ENCODE results near the gene PPARGC1A. TPM values are rescaled to one million over a fixed set of nuclear protein-coding genes. Genes with fewer than 3 reads are reported as not detected.

PPARGC1A gene
- total and polyA plus RNA-seq, 2 of the 13 experiments (the other 11 are each of a cell fraction or from before 2014, with no cell fraction given): 20.7 to 37.3 TPM

- no peak for TF ChIP-seq TRIM22 (IDR thresholded peaks at IDR 0.05)
- TF ChIP-seq ZBTB38 (CRISPR knock-in tag; IDR thresholded peaks at IDR 0.05): no peak
- TF ChIP-seq SMYD3 (CRISPR knock-in tag; IDR thresholded peaks at IDR 0.05): no peak
These were observed 18.4 kb downstream of the PPARGC1A start (continued) for GRCh38 chr4:23871426-23871825.

GRCh38 chr4:23866450-23867075 is 23.3 kb downstream of the PPARGC1A start:
- intact Hi-C loops (cut with micrococcal nuclease; ENCODE audit: unreplicated experiment) (no loop called here), in situ Hi-C loops (cut with HindIII; ENCODE audit: extremely low pct_ligation_motif_present, low pct_unique_long_range_greater_than_20kb) (no loop called here)
- Histone ChIP-seq H3K4me3 (replicated peaks in 1 of 3; ENCODE audit: insufficient read depth in 1 of 3, low read depth in 2 of 3, low read length in 3 of 3) (no peak overlapping the region), H3K9me3 (ENCODE audit: low read length) (no peaks in the 10 kb centered on the region), H4K20me1 (ENCODE audit: insufficient read depth, low read length) (no peaks in the 10 kb centered on the region), H3K4me2 (ENCODE audit: low read depth, low read length) (no peak overlapping the region), H3K27ac (ENCODE audit: extremely low read length, insufficient read depth, low read length) (no peak overlapping the region), H2AFZ (ENCODE audit: low read length) (no peak overlapping the region), H3K27me3 (ENCODE audit: control insufficient read depth in 1 of 2, insufficient read depth in 2 of 2, low read length in 2 of 2) (no peaks in the 10 kb centered on the region), H3K36me3 (replicated peaks in 1 of 2; ENCODE audit: control insufficient read depth in 1 of 2, insufficient read depth in 2 of 2, low read length in 2 of 2) (peaks cover 2 to 18% of the 10 kb centered on the region in 2 experiments; a peak in 4 of 5 replicates), H3K9ac (ENCODE audit: insufficient read depth, low read depth, low read length) (no peak overlapping the region), H3K4me1 (ENCODE audit: insufficient read depth, low read length) (peaks cover 97% of the 10 kb centered on the region), H3K79me2 (ENCODE audit: insufficient read depth, low read length) (peaks cover 67% of the 10 kb centered on the region)
- no peak for FAIRE-seq
- WGBS (ENCODE audit: low lambda C conversion rate): 97% methylated on average over 11 of the region's 11 CpGs
- BruUV-seq (replicated peaks): no TSS peak
- ChIA-PET POLR2A (interaction anchor here (1.0 to 1.2 kb wide), 4 partner anchors 8 to 11 kb away, joined by 3 to 6 read pairs (median 6); no protein-coding TSS in a partner anchor), CTCF (ENCODE audit: low intra/inter-chr PET ratio, low total read pairs) (no interaction called here)
- DNase-seq (ENCODE audit: low spot score): no peak
- ATAC-seq: no peak
- no peak for TF ChIP-seq ZNF414 (CRISPR knock-in tag; IDR thresholded peaks at IDR 0.05)
- TF ChIP-seq CBX1 (IDR thresholded peaks at IDR 0.05; ENCODE audit: low read depth): no peak
- TF ChIP-seq GFI1 (CRISPR knock-in tag; IDR thresholded peaks at IDR 0.05; ENCODE audit: borderline replicate concordance): no peak
- no peak for TF ChIP-seq BCLAF1 (IDR thresholded peaks at IDR 0.05)
- no peak for TF ChIP-seq ZNF670 (CRISPR knock-in tag; IDR thresholded peaks at IDR 0.05; ENCODE audit: borderline replicate concordance)
- no peak for TF ChIP-seq ZNF503 (CRISPR knock-in tag; IDR thresholded peaks at IDR 0.05)
- no peak for TF ChIP-seq HDAC6 (IDR thresholded peaks at IDR 0.05; ENCODE audit: low read depth, low read length)
- TF ChIP-seq NONO (IDR thresholded peaks at IDR 0.05): no peak
- TF ChIP-seq NONO (CRISPR knock-in tag; conservative IDR thresholded peaks at IDR 0.05): no peak
- TF ChIP-seq U2AF1 (optimal IDR thresholded peaks at IDR 0.05; ENCODE audit: low read depth, low read length): no peak
- no peak for TF ChIP-seq ASH2L (IDR thresholded peaks at IDR 0.05; ENCODE audit: insufficient read length, low read depth, low read length)
- no peak for TF ChIP-seq ZNF24 (IDR thresholded peaks at IDR 0.05)
- no peak for TF ChIP-seq SMYD3 (CRISPR knock-in tag; IDR thresholded peaks at IDR 0.05)
- no peak for TF ChIP-seq STAT5B (CRISPR knock-in tag; IDR thresholded peaks at IDR 0.05)
- no peak for TF ChIP-seq BRD4 (CRISPR knock-in tag; IDR thresholded peaks at IDR 0.05)

All from HepG2 (cell line).